ENCODE measurements around the gene DDX24. TPM values are rescaled to one million over a fixed set of nuclear protein-coding genes. Genes with fewer than 3 reads are reported as not detected.
A peak's percentile ranks its signal among the peaks of the same experiment; 100 is the strongest.

DDX24 gene
- polyA plus RNA-seq, 4 donors = 35.1 to 103 (median 57.9) TPM

DNA sequence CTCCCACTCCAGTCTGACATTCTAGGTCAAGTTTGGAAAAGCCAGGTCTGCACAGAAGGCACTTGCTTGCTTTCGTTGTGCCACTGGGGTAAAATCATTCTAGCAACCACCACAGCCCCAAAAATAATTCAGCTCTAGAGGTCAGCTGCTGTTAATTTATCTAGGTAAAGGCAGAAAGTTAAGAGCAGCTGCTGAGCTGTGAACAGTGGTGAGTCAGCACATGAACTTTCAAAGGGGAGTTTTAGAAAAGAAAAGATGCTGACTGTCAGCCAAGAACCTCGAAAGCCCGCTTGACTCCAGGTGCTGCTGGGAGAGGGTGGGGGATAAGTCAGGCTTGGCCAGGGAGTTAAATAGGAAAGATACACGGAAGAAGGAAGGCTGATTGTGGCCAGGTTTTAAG is 71.2 kb downstream of the DDX24 start:
- Histone ChIP-seq H3K27me3 (ENCODE audit: control insufficient read depth in 3 of 3, insufficient read depth in 3 of 3, low read length in 3 of 3) (no peaks in the 10 kb centered on the region), H3K27ac (ENCODE audit: low read depth in 1 of 3, low read length in 2 of 3) (no peak overlapping the region), H3K36me3 (ENCODE audit: control insufficient read depth in 3 of 3, insufficient read depth in 2 of 3, low read depth in 1 of 3, low read length in 3 of 3) (no peaks in the 10 kb centered on the region), H3K4me1 (ENCODE audit: control insufficient read depth in 3 of 3, insufficient read depth in 2 of 3, low read depth in 1 of 3, low read length in 2 of 3) (no peaks in the 10 kb centered on the region), H3K9me3 (ENCODE audit: control insufficient read depth in 2 of 2, insufficient read depth in 1 of 2, low read depth in 1 of 2, low read length in 1 of 2) (no peaks in the 10 kb centered on the region), H3K4me3 (ENCODE audit: low read depth in 1 of 3, low read length in 3 of 3) (no peak overlapping the region)
- FAIRE-seq (no peak), DNase-seq (no peak)
- 14 to 38% (median 28%) methylated on average over 4 of the region's 4 CpGs for WGBS, 3 donors

GRCh38 chr14:94008234-94008633 is 72.8 kb downstream of the DDX24 start:
- H3K36me3 ChIP-seq (ENCODE audit: control insufficient read depth in 3 of 3, insufficient read depth in 2 of 3, low read depth in 1 of 3, low read length in 3 of 3) = no peaks in the 10 kb centered on the region
- no peaks in the 10 kb centered on the region for H3K4me1 ChIP-seq (ENCODE audit: control insufficient read depth in 3 of 3, insufficient read depth in 2 of 3, low read depth in 1 of 3, low read length in 2 of 3)
- H3K27ac ChIP-seq (ENCODE audit: low read depth in 1 of 3, low read length in 2 of 3) = no peak overlapping the region
- WGBS, 3 donors = 55 to 69% (median 58%) methylated on average over 3 of the region's 3 CpGs
- H3K9me3 ChIP-seq (ENCODE audit: control insufficient read depth in 2 of 2, insufficient read depth in 1 of 2, low read depth in 1 of 2, low read length in 1 of 2) = no peaks in the 10 kb centered on the region
- DNase-seq = no peak
- H3K27me3 ChIP-seq (ENCODE audit: control insufficient read depth in 3 of 3, insufficient read depth in 3 of 3, low read length in 3 of 3) = no peaks in the 10 kb centered on the region
- no peak for FAIRE-seq
- no peak overlapping the region for H3K4me3 ChIP-seq (ENCODE audit: low read depth in 1 of 3, low read length in 3 of 3)

GRCh38 chr14:94005324-94006073 is 75.5 kb downstream of the DDX24 start:
- Histone ChIP-seq H3K36me3 (ENCODE audit: control insufficient read depth in 3 of 3, insufficient read depth in 2 of 3, low read depth in 1 of 3, low read length in 3 of 3) (no peaks in the 10 kb centered on the region), H3K4me1 (ENCODE audit: control insufficient read depth in 3 of 3, insufficient read depth in 2 of 3, low read depth in 1 of 3, low read length in 2 of 3) (no peaks in the 10 kb centered on the region), H3K27ac (ENCODE audit: low read depth in 1 of 3, low read length in 2 of 3) (no peak overlapping the region), H3K4me3 (ENCODE audit: low read depth in 1 of 3, low read length in 3 of 3) (no peak overlapping the region), H3K27me3 (ENCODE audit: control insufficient read depth in 3 of 3, insufficient read depth in 3 of 3, low read length in 3 of 3) (peaks cover 0 to 4% (median 0%) of the 10 kb centered on the region in 3 donors), H3K9me3 (ENCODE audit: control insufficient read depth in 2 of 2, insufficient read depth in 1 of 2, low read depth in 1 of 2, low read length in 1 of 2) (no peaks in the 10 kb centered on the region)
- no peak for FAIRE-seq
- no peak for DNase-seq
- 41 to 46% (median 45%) methylated on average over 14 of the region's 14 CpGs for WGBS, 3 donors

DNA sequence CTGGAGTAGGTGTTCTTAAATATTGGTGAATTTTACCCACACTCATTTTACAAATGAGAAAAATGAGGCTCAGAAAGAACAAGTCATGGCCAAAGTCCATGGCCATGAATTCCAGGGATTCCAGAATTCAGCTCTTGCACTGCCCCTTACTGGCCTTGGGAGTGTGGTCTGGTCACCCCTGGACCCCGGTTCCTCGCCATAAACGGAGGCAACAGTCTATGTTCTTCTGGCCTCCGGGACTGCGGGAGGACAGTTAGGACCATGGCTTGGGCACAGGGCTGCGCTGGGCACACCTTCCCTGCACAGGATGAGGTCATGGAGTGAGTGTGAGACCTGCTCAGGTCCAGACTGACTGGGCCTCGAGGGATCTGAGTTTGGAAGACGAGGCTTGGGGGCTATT is 77.0 kb downstream of the DDX24 start:
- no peaks in the 10 kb centered on the region for H3K4me1 ChIP-seq (ENCODE audit: control insufficient read depth in 3 of 3, insufficient read depth in 2 of 3, low read depth in 1 of 3, low read length in 2 of 3)
- 65 to 75% (median 67%) methylated on average over 8 of the region's 8 CpGs for WGBS, 3 donors
- H3K9me3 ChIP-seq (ENCODE audit: control insufficient read depth in 2 of 2, insufficient read depth in 1 of 2, low read depth in 1 of 2, low read length in 1 of 2) = no peaks in the 10 kb centered on the region
- peaks cover 0 to 4% (median 0%) of the 10 kb centered on the region in 3 donors for H3K27me3 ChIP-seq (ENCODE audit: control insufficient read depth in 3 of 3, insufficient read depth in 3 of 3, low read length in 3 of 3)
- no peak overlapping the region for H3K27ac ChIP-seq (ENCODE audit: low read depth in 1 of 3, low read length in 2 of 3)
- DNase-seq = no peak
- no peaks in the 10 kb centered on the region for H3K36me3 ChIP-seq (ENCODE audit: control insufficient read depth in 3 of 3, insufficient read depth in 2 of 3, low read depth in 1 of 3, low read length in 3 of 3)
- H3K4me3 ChIP-seq (ENCODE audit: low read depth in 1 of 3, low read length in 3 of 3) = no peak overlapping the region
- FAIRE-seq = no peak

- no peak overlapping the region for H3K4me3 ChIP-seq (ENCODE audit: low read depth in 1 of 3, low read length in 3 of 3)
- DNase-seq (no peak), FAIRE-seq (no peak)
Observed at GRCh38 chr14:94003397-94003796, 77.6 kb downstream of the DDX24 start.

DNA sequence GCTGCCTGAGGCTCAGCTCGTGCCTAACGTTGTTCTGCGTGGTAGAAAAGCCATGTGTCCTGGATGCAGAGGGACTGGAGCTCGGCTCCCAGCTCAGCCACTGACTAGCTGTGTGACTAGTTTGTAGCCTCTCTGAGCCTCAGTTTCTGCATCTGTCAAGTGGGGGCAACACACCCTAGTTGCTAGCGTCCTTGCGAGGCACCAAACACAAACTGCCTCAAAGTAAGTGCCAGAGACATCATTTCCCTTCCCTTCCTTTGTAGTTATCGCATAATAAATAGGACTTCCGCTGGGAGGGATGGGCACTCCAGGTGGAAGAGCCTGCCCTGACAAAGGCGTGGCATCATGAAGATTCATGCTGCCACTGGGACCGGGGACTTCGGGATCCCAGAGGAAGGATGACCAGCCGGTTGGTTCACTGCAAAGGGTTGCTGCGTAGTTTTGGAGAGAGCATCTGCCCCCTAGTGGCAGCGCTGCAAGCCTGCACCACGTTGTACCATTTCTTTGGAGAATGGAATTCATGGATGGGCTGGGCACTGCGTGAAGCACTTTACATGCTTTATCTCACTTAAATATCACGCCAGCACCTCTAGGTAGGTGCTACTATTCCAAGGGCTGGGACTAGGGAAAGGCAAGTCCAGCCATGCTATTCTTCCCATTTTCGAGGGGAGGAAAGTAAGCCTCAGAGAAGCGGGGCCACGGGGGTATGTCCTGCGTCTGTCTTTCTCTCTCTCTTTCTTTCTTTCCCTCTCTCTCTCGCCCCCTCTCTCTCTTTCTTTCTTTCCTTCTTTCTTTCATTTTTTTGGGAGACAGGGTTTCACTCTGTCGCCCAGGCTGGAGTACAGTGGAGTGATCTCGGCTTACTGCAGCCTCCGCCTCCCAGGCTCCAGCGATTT is 79.3 kb downstream of the DDX24 start:
- peak; percentile 52 to 78 for DNase-seq
- H3K27me3 ChIP-seq (ENCODE audit: control insufficient read depth in 3 of 3, insufficient read depth in 3 of 3, low read length in 3 of 3) = peaks cover 0 to 4% (median 0%) of the 10 kb centered on the region in 3 donors
- no peaks in the 10 kb centered on the region for H3K4me1 ChIP-seq (ENCODE audit: control insufficient read depth in 3 of 3, insufficient read depth in 2 of 3, low read depth in 1 of 3, low read length in 2 of 3)
- no peak overlapping the region for H3K4me3 ChIP-seq (ENCODE audit: low read depth in 1 of 3, low read length in 3 of 3)
- 43 to 49% (median 48%) methylated on average over 26 of the region's 26 CpGs for WGBS, 3 donors
- no peak for FAIRE-seq
- H3K27ac ChIP-seq (ENCODE audit: low read depth in 1 of 3, low read length in 2 of 3) = no peak overlapping the region
- no peaks in the 10 kb centered on the region for H3K36me3 ChIP-seq (ENCODE audit: control insufficient read depth in 3 of 3, insufficient read depth in 2 of 3, low read depth in 1 of 3, low read length in 3 of 3)
- H3K9me3 ChIP-seq (ENCODE audit: control insufficient read depth in 2 of 2, insufficient read depth in 1 of 2, low read depth in 1 of 2, low read length in 1 of 2) = no peaks in the 10 kb centered on the region

More at GRCh38 chr14:94003397-94003796, 77.6 kb downstream of the DDX24 start:
- Histone ChIP-seq H3K27ac (ENCODE audit: low read depth in 1 of 3, low read length in 2 of 3) (no peak overlapping the region), H3K4me1 (ENCODE audit: control insufficient read depth in 3 of 3, insufficient read depth in 2 of 3, low read depth in 1 of 3, low read length in 2 of 3) (no peaks in the 10 kb centered on the region), H3K27me3 (ENCODE audit: control insufficient read depth in 3 of 3, insufficient read depth in 3 of 3, low read length in 3 of 3) (peaks cover 0 to 4% (median 0%) of the 10 kb centered on the region in 3 donors), H3K9me3 (ENCODE audit: control insufficient read depth in 2 of 2, insufficient read depth in 1 of 2, low read depth in 1 of 2, low read length in 1 of 2) (no peaks in the 10 kb centered on the region), H3K36me3 (ENCODE audit: control insufficient read depth in 3 of 3, insufficient read depth in 2 of 3, low read depth in 1 of 3, low read length in 3 of 3) (no peaks in the 10 kb centered on the region)
- WGBS, 3 donors = 81 to 91% (median 83%) methylated on average over 4 of the region's 4 CpGs

GRCh38 chr14:94001016-94001415 is 80.0 kb downstream of the DDX24 start:
- Histone ChIP-seq H3K36me3 (ENCODE audit: control insufficient read depth in 3 of 3, insufficient read depth in 2 of 3, low read depth in 1 of 3, low read length in 3 of 3) (no peaks in the 10 kb centered on the region), H3K27me3 (ENCODE audit: control insufficient read depth in 3 of 3, insufficient read depth in 3 of 3, low read length in 3 of 3) (peaks cover 0 to 4% (median 0%) of the 10 kb centered on the region in 3 donors), H3K27ac (ENCODE audit: low read depth in 1 of 3, low read length in 2 of 3) (no peak overlapping the region), H3K9me3 (ENCODE audit: control insufficient read depth in 2 of 2, insufficient read depth in 1 of 2, low read depth in 1 of 2, low read length in 1 of 2) (no peaks in the 10 kb centered on the region), H3K4me1 (ENCODE audit: control insufficient read depth in 3 of 3, insufficient read depth in 2 of 3, low read depth in 1 of 3, low read length in 2 of 3) (no peaks in the 10 kb centered on the region), H3K4me3 (ENCODE audit: low read depth in 1 of 3, low read length in 3 of 3) (no peak overlapping the region)
- FAIRE-seq = no peak
- DNase-seq = no peak
- WGBS, 3 donors = 70 to 81% (median 81%) methylated on average over 12 to 13 of the region's 13 CpGs

- 82 to 88% (median 83%) methylated on average over 6 of the region's 6 CpGs for WGBS, 3 donors
Observed at GRCh38 chr14:94000267-94000666, 80.7 kb downstream of the DDX24 start.

More at GRCh38 chr14:94000267-94000666, 80.7 kb downstream of the DDX24 start:
- FAIRE-seq (no peak), DNase-seq (no peak)
- Histone ChIP-seq H3K4me3 (ENCODE audit: low read depth in 1 of 3, low read length in 3 of 3) (no peak overlapping the region), H3K36me3 (ENCODE audit: control insufficient read depth in 3 of 3, insufficient read depth in 2 of 3, low read depth in 1 of 3, low read length in 3 of 3) (no peaks in the 10 kb centered on the region), H3K27me3 (ENCODE audit: control insufficient read depth in 3 of 3, insufficient read depth in 3 of 3, low read length in 3 of 3) (peaks cover 0 to 7% (median 0%) of the 10 kb centered on the region in 3 donors), H3K9me3 (ENCODE audit: control insufficient read depth in 2 of 2, insufficient read depth in 1 of 2, low read depth in 1 of 2, low read length in 1 of 2) (no peaks in the 10 kb centered on the region), H3K27ac (ENCODE audit: low read depth in 1 of 3, low read length in 2 of 3) (no peak overlapping the region), H3K4me1 (ENCODE audit: control insufficient read depth in 3 of 3, insufficient read depth in 2 of 3, low read depth in 1 of 3, low read length in 2 of 3) (no peaks in the 10 kb centered on the region)
